NCI-H69 (cell line): ENCODE measurements around the gene E2F1.

Experiments used
- DNase-seq: peaks from one replicate; lab custom pipeline; 2025; lab: John Stamatoyannopoulos, UW

Gene E2F1

DNA sequence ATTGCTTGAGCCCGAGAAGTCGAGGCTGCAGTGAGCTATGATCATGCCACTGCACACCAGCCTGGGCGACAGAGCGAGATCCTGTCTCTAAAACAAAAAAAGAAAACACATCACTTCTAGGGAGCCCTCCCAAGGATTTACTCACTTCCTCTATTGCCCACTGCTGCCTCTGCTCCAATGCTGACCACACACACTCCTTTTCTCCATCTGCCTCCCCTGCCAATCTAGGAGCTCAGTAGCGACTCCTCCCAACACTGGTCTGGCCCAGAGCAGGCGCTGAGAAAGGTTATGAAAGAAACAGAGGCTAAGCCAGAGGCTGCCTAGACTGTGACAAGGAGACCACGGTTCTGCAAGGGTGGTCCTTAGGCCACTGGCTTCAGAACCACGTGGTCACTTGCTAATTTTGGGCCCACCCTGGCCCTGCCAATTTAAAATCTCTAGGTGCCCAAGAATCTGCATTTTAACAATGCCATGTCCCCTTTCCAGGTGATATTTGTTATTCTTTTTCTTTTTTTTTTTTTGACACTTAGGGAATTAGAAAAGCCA is 1.3 kb upstream of the E2F1 start:
- no peak for DNase-seq

DNA sequence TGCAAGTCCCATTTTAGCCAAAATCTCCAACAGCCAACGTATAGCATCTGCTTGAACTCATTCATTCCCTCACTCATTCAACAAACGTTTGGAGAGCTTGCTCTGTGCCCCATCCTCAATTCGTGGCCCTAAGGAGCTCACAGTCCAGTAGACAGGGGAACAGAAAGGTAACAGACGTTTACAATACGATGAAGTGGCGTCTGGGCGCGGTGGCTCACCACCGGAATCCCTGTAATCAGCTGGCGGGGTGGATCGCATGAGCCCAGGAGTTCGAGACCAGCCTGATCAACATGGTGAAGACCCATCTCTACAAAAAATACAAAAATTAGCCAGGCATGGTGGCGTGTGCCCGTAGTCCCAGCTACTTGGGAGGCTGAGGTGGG is 790 bp upstream of the E2F1 start:
- DNase-seq, result no peak

- peak; percentile 96 for DNase-seq
Observed at GRCh38 chr20:33685328-33686099, 671 bp downstream of the E2F1 start.

DNA sequence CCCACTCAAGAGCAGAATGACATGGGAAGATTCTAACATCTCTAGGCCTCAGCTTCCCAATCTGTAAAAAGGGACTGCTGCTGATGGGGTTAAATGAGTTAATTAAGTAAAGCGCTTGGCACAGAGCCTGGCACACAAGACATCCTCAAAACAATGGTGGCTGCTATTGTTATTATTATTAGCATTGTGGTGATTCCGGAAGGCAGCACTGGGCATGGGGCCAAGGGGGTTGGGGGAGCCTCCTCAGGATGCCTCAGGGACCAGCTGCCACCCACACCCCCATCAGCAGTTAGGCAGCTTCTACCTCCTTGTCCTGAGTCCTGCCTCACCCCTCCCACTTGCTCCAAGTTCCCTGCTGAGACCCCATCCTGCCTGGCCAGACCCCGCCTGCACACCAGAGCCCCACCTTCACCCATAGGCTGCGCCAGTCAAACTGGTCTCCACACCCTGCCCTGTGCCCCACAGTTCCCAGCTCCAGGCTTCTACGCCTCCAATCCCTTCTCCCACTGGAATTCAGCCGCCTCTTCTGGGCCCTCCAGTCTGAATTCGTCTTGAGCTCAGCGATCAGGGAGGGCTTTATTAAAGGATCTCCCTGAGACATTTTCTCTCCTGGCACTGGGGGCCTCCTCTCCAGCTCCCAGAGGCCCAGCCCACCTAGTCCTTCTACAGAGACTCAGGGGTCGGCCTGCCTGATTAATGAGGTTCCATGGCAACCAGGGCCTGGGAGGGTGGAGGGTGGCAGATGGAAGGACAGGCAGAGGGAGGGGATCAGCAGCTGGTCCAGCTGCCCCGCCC is 1.5 kb downstream of the E2F1 start:
- peak; percentile 96 for DNase-seq

- DNase-seq, result peak; percentile 61
Observed at GRCh38 chr20:33681728-33682353, 4.3 kb downstream of the E2F1 start.

- DNase-seq, result no peak
Observed at GRCh38 chr20:33681288-33681687, 4.9 kb downstream of the E2F1 start.

DNA sequence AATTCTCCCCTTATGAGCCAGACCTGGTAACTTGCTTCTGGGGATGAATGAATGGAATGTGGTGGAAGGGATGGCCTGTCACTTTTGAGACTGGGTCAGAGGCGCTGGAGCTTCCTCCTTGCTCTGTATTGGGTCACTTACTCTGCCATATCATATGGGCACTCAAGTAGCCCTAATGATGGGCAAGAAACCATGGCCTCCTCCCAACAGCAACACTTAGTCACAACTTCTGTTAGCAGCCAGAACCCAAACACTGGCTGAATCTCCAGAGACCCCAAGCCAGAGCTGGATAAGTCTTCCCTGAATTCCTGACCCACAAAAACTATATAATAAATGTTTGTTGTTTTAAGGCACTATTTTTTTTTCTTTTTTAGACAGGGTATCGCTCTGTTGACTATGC is 5.5 kb downstream of the E2F1 start:
- DNase-seq, result no peak

GRCh38 chr20:33679758-33680485 is 6.3 kb downstream of the E2F1 start:
- no peak for DNase-seq

- no peak for DNase-seq
Observed at GRCh38 chr20:33677991-33678702, 8.0 kb downstream of the E2F1 start.

GRCh38 chr20:33676652-33677645 is 9.2 kb downstream of the E2F1 start:
- DNase-seq, result no peak

GRCh38 chr20:33676121-33676520 is 10.1 kb downstream of the E2F1 start:
- peak; percentile 23 for DNase-seq

- DNase-seq, result peak; percentile 53
Observed at GRCh38 chr20:33675136-33675959, 10.8 kb downstream of the E2F1 start.

DNA sequence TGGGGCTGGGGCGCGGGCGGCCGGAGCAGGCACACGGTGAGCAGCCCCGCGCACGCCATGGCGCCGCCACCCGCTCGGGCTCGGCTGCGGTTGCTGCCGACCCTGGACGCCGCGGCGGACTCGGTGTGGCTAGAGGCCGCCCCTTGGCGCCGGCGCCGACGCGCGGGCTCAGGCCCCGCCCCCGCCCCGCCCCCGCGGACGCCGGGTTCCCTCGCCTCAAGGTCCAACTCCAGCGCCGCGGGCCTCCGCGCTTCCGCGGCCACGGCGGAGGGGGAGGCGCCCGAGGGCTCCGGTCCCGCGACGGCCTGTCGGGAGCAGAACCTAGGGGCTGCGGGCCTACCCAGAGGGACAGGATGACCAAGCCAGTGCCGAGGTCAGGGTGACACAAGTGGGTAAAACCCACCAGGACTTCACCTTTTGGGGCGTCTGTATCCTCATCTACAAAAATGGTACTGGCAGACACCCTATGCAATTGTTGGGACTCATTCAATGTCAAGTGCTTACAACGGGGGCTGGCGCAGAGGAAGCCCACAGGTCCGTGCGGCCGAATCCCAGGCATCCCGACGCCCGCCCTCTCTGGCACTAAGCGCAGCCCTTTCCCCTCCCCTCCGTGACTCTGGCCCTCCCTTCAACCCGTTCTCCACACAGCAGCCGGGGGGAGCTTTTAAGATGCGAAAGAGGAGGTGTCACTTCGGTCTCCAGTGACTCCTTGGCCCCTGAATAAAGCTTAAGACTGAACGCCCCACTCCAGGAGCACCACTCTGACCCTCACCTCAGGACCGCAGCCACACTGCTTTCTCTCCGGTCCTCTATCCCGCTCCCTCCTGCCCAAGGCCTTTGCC is 11.7 kb downstream of the E2F1 start, which contains the start of gene NECAB3:
NECAB3 (minus strand) TSS at position 135 of the 842 bp plus-strand sequence; CDS start at position 59, 76 bp downstream.
- DNase-seq, result peak; percentile 93

DNA sequence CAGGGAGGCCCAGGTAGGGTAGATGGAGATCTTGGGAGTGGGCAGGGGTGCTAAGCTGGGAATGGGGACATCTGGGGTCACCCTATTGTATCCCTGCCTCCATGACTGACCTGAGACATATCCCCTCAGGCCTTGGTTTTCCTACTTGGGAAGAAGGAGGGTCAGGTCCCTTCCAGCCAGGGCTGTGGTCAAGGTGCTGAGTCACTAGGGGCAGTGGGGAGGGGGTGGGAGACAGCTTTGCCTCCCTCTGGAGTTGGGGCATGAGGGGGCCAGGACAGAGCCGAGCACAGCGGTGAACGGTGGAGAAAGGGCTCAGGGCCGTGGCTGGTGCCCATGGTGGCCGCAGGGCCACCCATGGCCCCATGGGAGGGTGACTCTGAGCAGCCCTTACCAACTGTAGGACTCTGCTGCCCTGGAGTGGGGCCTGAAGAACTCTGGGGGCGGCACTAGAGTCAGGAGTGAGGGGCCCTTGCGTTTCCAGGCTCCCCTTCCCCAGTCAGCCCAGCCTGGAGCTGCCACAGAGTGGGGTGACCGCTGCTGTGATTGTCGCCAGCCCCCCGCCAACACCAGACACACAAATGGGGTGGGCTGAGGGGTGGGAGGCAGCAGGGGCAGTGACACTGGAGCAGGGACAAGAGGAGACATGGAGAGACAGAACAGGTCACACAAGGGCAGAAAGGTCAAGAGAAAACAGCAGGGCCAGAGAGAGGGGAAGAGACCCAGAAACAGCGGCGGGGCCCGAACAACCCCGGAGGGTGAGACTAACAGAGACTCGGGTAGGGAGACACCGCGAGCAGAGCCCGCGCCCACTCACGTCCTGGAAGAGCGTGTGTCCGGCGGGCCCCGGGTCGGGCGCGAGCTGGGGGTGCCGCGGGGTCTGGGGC is 12.5 kb downstream of the E2F1 start:
- peak; percentile 46 for DNase-seq

- DNase-seq, result no peak
Observed at GRCh38 chr20:33673114-33673409, 13.1 kb downstream of the E2F1 start.

DNA sequence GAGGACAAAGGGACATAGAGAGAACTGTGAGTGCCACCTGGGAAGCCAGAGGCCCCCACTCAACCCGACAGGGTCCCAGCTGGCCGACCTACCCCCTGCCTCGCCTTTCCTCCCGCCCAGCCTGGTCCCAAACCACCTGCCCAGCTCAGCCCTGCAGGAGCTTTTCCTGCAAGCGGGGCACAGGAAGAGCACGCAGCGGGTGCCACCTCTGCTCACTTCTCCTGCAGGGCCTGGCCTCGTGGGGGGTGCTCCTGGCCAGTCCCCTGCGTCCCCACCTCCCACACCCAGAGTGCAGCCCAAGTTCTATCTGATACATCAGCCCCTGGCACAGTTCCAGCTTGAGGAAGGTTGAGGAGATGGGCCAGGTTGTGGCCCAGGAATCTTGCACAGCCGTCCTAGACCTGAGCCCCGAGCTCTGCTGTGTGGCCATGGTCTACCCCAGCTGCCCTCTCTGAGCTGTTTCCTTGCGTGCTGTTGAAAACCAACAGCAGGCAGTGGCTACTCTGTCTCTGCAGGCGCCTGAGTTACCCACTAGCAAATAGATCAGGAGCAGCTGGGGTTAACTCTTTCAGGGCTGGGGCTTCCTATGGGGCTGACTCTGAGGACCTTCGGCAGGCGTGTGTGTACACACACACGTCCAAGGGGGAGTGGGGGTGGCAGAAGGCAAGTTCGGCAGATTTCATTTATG is 13.6 kb downstream of the E2F1 start:
- DNase-seq, result peak; percentile 85
